ENCODE measurements around the gene COL23A1. TPM values are rescaled to one million over a fixed set of nuclear protein-coding genes. Genes with fewer than 3 reads are reported as not detected.

Gene COL23A1
- total and polyA plus RNA-seq, 2 of the 8 experiments (the other 6 are each of a cell fraction or from before 2014, with no cell fraction given) = 3.1 to 4.7 TPM

DNA sequence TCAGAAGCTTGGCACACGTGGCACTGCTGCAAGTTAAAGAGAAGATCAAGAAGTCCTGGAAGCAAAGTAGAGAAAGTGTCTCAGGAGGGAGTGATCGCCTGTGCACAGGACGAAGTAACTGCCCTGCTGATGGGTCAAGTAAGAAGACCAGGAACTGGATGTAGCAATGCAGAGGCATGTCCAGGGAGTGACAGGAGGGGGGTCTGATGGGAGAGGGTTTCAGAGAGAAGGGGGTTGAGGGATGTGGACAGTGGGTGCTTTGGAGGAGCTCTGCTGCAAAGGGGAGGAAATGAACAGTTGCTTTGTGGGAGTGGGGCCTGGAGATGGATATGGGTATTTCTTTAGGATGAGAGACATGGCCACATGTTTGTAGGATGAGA is 297.4 kb downstream of the COL23A1 start (continued):
- TF ChIP-seq CTBP2 (IDR thresholded peaks at IDR 0.05; ENCODE audit: borderline replicate concordance, insufficient read depth, insufficient read length, low read length) (no peak), JUND (IDR thresholded peaks at IDR 0.05; ENCODE audit: low read length) (no peak), SIRT6 (IDR thresholded peaks at IDR 0.05; ENCODE audit: low read length) (no peak)
- TF ChIP-seq, protein P1, sequence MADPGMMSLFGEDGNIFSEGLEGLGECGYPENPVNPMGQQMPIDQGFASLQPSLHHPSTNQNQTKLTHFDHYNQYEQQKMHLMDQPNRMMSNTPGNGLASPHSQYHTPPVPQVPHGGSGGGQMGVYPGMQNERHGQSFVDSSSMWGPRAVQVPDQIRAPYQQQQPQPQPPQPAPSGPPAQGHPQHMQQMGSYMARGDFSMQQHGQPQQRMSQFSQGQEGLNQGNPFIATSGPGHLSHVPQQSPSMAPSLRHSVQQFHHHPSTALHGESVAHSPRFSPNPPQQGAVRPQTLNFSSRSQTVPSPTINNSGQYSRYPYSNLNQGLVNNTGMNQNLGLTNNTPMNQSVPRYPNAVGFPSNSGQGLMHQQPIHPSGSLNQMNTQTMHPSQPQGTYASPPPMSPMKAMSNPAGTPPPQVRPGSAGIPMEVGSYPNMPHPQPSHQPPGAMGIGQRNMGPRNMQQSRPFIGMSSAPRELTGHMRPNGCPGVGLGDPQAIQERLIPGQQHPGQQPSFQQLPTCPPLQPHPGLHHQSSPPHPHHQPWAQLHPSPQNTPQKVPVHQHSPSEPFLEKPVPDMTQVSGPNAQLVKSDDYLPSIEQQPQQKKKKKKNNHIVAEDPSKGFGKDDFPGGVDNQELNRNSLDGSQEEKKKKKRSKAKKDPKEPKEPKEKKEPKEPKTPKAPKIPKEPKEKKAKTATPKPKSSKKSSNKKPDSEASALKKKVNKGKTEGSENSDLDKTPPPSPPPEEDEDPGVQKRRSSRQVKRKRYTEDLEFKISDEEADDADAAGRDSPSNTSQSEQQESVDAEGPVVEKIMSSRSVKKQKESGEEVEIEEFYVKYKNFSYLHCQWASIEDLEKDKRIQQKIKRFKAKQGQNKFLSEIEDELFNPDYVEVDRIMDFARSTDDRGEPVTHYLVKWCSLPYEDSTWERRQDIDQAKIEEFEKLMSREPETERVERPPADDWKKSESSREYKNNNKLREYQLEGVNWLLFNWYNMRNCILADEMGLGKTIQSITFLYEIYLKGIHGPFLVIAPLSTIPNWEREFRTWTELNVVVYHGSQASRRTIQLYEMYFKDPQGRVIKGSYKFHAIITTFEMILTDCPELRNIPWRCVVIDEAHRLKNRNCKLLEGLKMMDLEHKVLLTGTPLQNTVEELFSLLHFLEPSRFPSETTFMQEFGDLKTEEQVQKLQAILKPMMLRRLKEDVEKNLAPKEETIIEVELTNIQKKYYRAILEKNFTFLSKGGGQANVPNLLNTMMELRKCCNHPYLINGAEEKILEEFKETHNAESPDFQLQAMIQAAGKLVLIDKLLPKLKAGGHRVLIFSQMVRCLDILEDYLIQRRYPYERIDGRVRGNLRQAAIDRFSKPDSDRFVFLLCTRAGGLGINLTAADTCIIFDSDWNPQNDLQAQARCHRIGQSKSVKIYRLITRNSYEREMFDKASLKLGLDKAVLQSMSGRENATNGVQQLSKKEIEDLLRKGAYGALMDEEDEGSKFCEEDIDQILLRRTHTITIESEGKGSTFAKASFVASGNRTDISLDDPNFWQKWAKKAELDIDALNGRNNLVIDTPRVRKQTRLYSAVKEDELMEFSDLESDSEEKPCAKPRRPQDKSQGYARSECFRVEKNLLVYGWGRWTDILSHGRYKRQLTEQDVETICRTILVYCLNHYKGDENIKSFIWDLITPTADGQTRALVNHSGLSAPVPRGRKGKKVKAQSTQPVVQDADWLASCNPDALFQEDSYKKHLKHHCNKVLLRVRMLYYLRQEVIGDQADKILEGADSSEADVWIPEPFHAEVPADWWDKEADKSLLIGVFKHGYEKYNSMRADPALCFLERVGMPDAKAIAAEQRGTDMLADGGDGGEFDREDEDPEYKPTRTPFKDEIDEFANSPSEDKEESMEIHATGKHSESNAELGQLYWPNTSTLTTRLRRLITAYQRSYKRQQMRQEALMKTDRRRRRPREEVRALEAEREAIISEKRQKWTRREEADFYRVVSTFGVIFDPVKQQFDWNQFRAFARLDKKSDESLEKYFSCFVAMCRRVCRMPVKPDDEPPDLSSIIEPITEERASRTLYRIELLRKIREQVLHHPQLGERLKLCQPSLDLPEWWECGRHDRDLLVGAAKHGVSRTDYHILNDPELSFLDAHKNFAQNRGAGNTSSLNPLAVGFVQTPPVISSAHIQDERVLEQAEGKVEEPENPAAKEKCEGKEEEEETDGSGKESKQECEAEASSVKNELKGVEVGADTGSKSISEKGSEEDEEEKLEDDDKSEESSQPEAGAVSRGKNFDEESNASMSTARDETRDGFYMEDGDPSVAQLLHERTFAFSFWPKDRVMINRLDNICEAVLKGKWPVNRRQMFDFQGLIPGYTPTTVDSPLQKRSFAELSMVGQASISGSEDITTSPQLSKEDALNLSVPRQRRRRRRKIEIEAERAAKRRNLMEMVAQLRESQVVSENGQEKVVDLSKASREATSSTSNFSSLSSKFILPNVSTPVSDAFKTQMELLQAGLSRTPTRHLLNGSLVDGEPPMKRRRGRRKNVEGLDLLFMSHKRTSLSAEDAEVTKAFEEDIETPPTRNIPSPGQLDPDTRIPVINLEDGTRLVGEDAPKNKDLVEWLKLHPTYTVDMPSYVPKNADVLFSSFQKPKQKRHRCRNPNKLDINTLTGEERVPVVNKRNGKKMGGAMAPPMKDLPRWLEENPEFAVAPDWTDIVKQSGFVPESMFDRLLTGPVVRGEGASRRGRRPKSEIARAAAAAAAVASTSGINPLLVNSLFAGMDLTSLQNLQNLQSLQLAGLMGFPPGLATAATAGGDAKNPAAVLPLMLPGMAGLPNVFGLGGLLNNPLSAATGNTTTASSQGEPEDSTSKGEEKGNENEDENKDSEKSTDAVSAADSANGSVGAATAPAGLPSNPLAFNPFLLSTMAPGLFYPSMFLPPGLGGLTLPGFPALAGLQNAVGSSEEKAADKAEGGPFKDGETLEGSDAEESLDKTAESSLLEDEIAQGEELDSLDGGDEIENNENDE (IDR thresholded peaks at IDR 0.05; ENCODE audit: insufficient replicate concordance, low read length) = no peak

Measured in H1 (cell line).